Measurements from ENCODE around the gene CDHR5.

CDHR5 gene

DNA sequence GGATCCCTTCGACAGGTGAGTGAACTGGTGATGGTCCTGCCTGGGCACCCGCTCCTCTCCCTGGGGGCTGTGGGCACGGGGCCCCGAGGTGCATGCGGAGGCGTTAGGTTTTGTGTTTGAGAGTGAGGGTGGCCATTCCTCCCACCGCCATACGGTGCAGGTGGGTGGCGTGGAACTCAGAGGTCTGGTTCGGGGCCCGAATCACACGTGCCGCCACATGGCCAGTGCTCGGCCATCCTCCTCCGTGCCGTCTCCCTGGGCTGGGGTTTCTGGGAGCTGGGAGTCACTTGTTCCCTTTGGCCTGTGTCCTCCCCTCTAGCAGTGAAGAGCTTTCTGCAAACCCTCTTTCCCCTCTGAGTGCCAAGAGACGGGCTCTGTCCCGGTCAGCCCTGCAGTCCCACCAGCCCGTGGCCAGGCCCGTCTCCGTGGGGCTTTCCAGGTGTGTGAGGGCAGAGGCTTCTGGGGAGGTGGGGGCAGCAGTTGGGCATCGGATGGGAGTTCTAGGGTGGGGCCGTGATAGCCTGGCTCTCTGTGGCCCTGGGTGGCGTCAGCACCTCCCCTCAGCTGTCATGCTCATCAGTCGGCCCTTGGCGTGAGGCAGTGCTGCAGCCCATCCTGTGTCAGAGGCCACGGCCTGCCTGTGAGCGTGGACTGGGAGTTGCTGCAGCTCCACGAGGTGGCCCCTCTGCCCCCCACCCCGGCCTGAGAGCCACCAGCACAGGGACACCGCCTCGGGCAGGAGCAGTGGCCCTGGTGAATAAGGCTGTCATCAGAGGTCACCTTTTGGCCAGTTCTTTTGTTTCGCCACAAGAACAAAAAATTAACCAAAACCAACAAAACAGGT lies 19.2 kb downstream of the CDHR5 start:
- Histone ChIP-seq H3K9me3 (ENCODE audit: control insufficient read depth in 5 of 5, low read length in 5 of 5) (no peaks in the 10 kb centered on the region), H3K27ac (ENCODE audit: low read depth, low read length) (no peak overlapping the region), H3K36me3 (ENCODE audit: control insufficient read depth in 5 of 5, insufficient read depth in 5 of 5, low read length in 5 of 5) (peaks cover 0 to 97% (median 91%) of the 10 kb centered on the region in 5 donors), H3K4me3 (ENCODE audit: low read depth in 1 of 5, low read length in 5 of 5) (no peak overlapping the region), H3K4me1 (ENCODE audit: control insufficient read depth in 5 of 5, insufficient read depth in 5 of 5, low read length in 5 of 5) (peaks cover 0 to 14% (median 0%) of the 10 kb centered on the region in 5 donors), H3K9ac (ENCODE audit: low read length in 5 of 5) (no peak overlapping the region), H3K27me3 (ENCODE audit: control insufficient read depth in 5 of 5, insufficient read depth in 4 of 5, low read length in 5 of 5) (no peaks in the 10 kb centered on the region)

DNA sequence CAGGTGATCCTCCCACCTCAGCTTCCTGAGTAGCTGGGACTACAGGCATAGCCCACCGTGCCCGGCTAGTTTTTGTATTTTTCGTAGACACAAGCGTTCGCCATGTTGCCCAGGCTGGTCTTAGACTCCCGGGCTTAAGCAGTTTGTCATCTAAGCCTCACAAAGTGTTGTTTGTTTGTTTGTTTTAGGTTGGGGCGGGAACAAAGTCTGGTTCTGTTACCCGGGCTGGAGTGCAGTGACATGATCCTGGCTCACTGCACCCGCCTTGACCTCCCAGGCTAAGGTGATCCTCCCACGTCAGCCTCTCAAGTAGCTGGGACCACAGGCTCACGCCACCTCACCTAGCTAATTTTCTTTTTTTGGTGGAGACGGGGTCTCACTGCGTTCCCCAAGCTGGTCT lies 21.6 kb downstream of the CDHR5 start:
- peaks cover 0 to 94% (median 86%) of the 10 kb centered on the region in 5 donors for H3K36me3 ChIP-seq (ENCODE audit: control insufficient read depth in 5 of 5, insufficient read depth in 5 of 5, low read length in 5 of 5)
- no peak overlapping the region for H3K27ac ChIP-seq (ENCODE audit: low read depth, low read length)
- no peak overlapping the region for H3K4me3 ChIP-seq (ENCODE audit: low read depth in 1 of 5, low read length in 5 of 5)
- H3K9me3 ChIP-seq (ENCODE audit: control insufficient read depth in 5 of 5, low read length in 5 of 5), result no peaks in the 10 kb centered on the region
- H3K27me3 ChIP-seq (ENCODE audit: control insufficient read depth in 5 of 5, insufficient read depth in 4 of 5, low read length in 5 of 5), result no peaks in the 10 kb centered on the region
- no peak overlapping the region for H3K9ac ChIP-seq (ENCODE audit: low read length in 5 of 5)
- peaks cover 0 to 2% (median 0%) of the 10 kb centered on the region in 5 donors for H3K4me1 ChIP-seq (ENCODE audit: control insufficient read depth in 5 of 5, insufficient read depth in 5 of 5, low read length in 5 of 5)

DNA sequence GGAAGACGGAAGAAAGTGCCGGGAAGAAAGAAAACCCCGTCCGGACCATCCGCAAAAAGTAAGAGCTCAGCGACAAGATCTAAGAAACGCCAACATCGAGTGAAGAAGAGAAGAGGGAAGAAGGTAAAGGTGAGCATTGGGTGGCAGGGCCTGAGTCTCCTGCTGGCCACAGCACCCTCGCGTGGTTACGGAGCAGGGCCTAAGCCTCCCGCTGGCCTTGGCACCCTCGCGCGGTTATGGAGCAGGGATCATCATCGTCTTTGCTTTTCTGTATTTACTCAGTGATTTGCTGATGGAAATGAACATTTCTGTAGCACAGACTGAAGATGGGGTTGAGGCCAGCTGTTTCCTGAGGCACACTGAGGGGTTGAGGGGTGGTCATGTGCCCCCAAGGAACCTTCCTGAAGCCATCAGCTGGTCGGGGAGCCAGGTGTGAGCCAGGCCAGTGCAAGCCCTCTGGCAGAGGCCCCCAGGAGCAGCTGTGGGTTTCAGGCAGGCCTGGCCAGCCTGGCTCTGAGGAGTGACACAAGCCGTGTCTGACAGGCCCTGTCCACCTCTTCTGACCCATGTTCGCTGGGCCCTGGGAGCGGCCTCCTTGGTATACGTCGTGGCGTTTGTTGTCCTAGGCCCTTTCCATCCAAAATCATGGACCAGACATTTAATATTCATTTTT lies 23.0 kb downstream of the CDHR5 start:
- no peak overlapping the region for H3K27ac ChIP-seq (ENCODE audit: low read depth, low read length)
- H3K9ac ChIP-seq (ENCODE audit: low read length in 5 of 5), result no peak overlapping the region
- no peaks in the 10 kb centered on the region for H3K27me3 ChIP-seq (ENCODE audit: control insufficient read depth in 5 of 5, insufficient read depth in 4 of 5, low read length in 5 of 5)
- H3K9me3 ChIP-seq (ENCODE audit: control insufficient read depth in 5 of 5, low read length in 5 of 5), result no peaks in the 10 kb centered on the region
- no peak overlapping the region for H3K4me3 ChIP-seq (ENCODE audit: low read depth in 1 of 5, low read length in 5 of 5)
- H3K36me3 ChIP-seq (ENCODE audit: control insufficient read depth in 5 of 5, insufficient read depth in 5 of 5, low read length in 5 of 5), result peaks cover 0 to 92% (median 85%) of the 10 kb centered on the region in 5 donors
- no peaks in the 10 kb centered on the region for H3K4me1 ChIP-seq (ENCODE audit: control insufficient read depth in 5 of 5, insufficient read depth in 5 of 5, low read length in 5 of 5)

DNA sequence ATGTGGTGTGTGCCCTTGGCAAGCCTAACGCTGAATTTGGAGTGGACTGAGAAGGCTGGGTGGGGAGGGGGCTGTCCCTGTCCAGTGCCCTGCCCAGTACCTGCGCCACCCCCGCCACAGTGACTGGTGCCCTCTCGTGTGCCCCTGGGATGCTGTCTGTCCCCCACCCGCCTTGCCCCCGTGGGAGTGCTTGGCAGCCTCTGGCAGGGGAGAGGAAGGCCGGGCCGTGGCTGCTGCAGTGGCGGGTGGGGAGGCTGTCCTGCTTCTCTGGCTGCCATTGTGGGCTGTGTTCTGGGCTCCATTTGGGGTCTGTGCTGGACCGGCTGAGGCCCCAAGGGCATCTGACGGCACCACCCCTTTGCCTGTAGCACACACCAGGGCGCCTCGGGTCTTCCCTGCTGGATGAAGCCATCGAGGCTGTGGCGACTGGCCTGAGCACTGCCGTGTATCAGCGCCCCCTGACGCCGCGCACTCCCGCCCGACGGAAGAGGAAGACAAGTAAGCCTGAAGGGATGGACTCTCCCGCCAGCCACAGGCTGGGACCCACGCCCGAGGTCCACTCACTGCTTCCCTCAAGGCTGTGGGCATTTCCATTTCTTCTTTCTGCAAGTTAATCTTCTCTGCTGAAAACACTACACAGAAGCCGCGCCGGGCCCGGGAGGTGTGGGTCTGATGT lies 26.6 kb downstream of the CDHR5 start:
- Histone ChIP-seq H3K4me3 (ENCODE audit: low read depth in 1 of 5, low read length in 5 of 5) (no peak overlapping the region), H3K9me3 (ENCODE audit: control insufficient read depth in 5 of 5, low read length in 5 of 5) (no peaks in the 10 kb centered on the region), H3K36me3 (ENCODE audit: control insufficient read depth in 5 of 5, insufficient read depth in 5 of 5, low read length in 5 of 5) (peaks cover 0 to 92% (median 84%) of the 10 kb centered on the region in 5 donors), H3K27ac (ENCODE audit: low read depth, low read length) (no peak overlapping the region), H3K27me3 (ENCODE audit: control insufficient read depth in 5 of 5, insufficient read depth in 4 of 5, low read length in 5 of 5) (no peaks in the 10 kb centered on the region), H3K4me1 (ENCODE audit: control insufficient read depth in 5 of 5, insufficient read depth in 5 of 5, low read length in 5 of 5) (no peaks in the 10 kb centered on the region), H3K9ac (ENCODE audit: low read length in 5 of 5) (no peak overlapping the region)

- H3K9ac ChIP-seq (ENCODE audit: low read length in 5 of 5), result no peak overlapping the region
- H3K4me1 ChIP-seq (ENCODE audit: control insufficient read depth in 5 of 5, insufficient read depth in 5 of 5, low read length in 5 of 5), result no peaks in the 10 kb centered on the region
- H3K9me3 ChIP-seq (ENCODE audit: control insufficient read depth in 5 of 5, low read length in 5 of 5), result no peaks in the 10 kb centered on the region
- H3K27me3 ChIP-seq (ENCODE audit: control insufficient read depth in 5 of 5, insufficient read depth in 4 of 5, low read length in 5 of 5), result no peaks in the 10 kb centered on the region
- H3K27ac ChIP-seq (ENCODE audit: low read depth, low read length), result no peak overlapping the region
- H3K36me3 ChIP-seq (ENCODE audit: control insufficient read depth in 5 of 5, insufficient read depth in 5 of 5, low read length in 5 of 5), result peaks cover 0 to 92% (median 86%) of the 10 kb centered on the region in 5 donors
- H3K4me3 ChIP-seq (ENCODE audit: low read depth in 1 of 5, low read length in 5 of 5), result no peak overlapping the region
Observed at GRCh38 chr11:597166-597725, 27.5 kb downstream of the CDHR5 start.

DNA sequence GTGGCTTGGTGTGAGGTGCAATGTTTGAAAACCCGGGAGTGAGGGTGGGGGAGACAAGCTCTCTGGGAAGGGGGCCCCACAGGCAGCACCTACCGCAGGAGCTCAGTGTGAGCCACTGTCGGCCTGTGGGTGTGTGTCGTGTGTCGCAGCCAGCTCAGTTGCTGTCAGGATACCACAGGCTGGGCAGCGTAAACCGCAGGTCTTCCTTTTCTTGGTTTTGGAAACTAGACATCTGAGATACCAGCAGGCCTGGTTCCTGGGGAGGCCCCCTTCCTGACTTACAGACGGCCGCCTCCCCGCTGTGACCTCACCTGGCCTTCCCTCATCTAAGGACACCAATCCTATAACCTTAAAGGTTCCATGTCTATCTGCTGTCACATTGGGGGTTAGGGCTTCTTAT lies 28.4 kb downstream of the CDHR5 start:
- no peaks in the 10 kb centered on the region for H3K9me3 ChIP-seq (ENCODE audit: control insufficient read depth in 5 of 5, low read length in 5 of 5)
- H3K9ac ChIP-seq (ENCODE audit: low read length in 5 of 5), result no peak overlapping the region
- no peaks in the 10 kb centered on the region for H3K4me1 ChIP-seq (ENCODE audit: control insufficient read depth in 5 of 5, insufficient read depth in 5 of 5, low read length in 5 of 5)
- no peak overlapping the region for H3K4me3 ChIP-seq (ENCODE audit: low read depth in 1 of 5, low read length in 5 of 5)
- H3K27ac ChIP-seq (ENCODE audit: low read depth, low read length), result no peak overlapping the region
- H3K27me3 ChIP-seq (ENCODE audit: control insufficient read depth in 5 of 5, insufficient read depth in 4 of 5, low read length in 5 of 5), result no peaks in the 10 kb centered on the region
- peaks cover 0 to 91% (median 83%) of the 10 kb centered on the region in 5 donors for H3K36me3 ChIP-seq (ENCODE audit: control insufficient read depth in 5 of 5, insufficient read depth in 5 of 5, low read length in 5 of 5)

- peaks cover 0 to 94% (median 85%) of the 10 kb centered on the region in 5 donors for H3K36me3 ChIP-seq (ENCODE audit: control insufficient read depth in 5 of 5, insufficient read depth in 5 of 5, low read length in 5 of 5)
Observed at GRCh38 chr11:595400-595799, 29.4 kb downstream of the CDHR5 start.

DNA sequence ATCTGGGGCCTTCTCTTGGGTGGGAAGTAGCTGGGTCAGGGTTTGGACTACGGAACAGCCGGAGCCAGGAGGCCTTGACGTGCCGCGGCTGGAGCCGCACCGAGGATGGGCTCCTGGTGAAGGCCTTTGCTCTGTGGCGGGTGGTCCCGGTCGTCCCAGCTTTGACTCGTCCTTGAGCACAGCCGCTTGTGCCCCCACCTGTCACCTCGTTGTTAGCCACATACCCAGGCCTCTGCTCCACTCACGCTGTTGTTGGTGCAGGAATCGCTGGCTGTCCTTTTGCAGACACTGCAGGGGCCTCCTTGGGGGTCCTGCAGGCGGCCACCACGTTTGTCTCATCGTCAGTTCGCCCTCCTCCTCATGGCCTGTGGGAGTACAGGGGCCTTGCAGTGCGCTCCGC lies 31.4 kb downstream of the CDHR5 start:
- Histone ChIP-seq H3K4me1 (ENCODE audit: control insufficient read depth in 5 of 5, insufficient read depth in 5 of 5, low read length in 5 of 5) (no peaks in the 10 kb centered on the region), H3K9ac (ENCODE audit: low read length in 5 of 5) (no peak overlapping the region), H3K9me3 (ENCODE audit: control insufficient read depth in 5 of 5, low read length in 5 of 5) (no peaks in the 10 kb centered on the region), H3K27me3 (ENCODE audit: control insufficient read depth in 5 of 5, insufficient read depth in 4 of 5, low read length in 5 of 5) (no peaks in the 10 kb centered on the region), H3K27ac (ENCODE audit: low read depth, low read length) (no peak overlapping the region), H3K36me3 (ENCODE audit: control insufficient read depth in 5 of 5, insufficient read depth in 5 of 5, low read length in 5 of 5) (peaks cover 0 to 93% (median 85%) of the 10 kb centered on the region in 5 donors), H3K4me3 (ENCODE audit: low read depth in 1 of 5, low read length in 5 of 5) (no peak overlapping the region)

More at GRCh38 chr11:595400-595799, 29.4 kb downstream of the CDHR5 start:
- Histone ChIP-seq H3K4me3 (ENCODE audit: low read depth in 1 of 5, low read length in 5 of 5) (no peak overlapping the region), H3K27me3 (ENCODE audit: control insufficient read depth in 5 of 5, insufficient read depth in 4 of 5, low read length in 5 of 5) (no peaks in the 10 kb centered on the region), H3K9ac (ENCODE audit: low read length in 5 of 5) (no peak overlapping the region), H3K9me3 (ENCODE audit: control insufficient read depth in 5 of 5, low read length in 5 of 5) (no peaks in the 10 kb centered on the region), H3K27ac (ENCODE audit: low read depth, low read length) (no peak overlapping the region), H3K4me1 (ENCODE audit: control insufficient read depth in 5 of 5, insufficient read depth in 5 of 5, low read length in 5 of 5) (no peaks in the 10 kb centered on the region)

GRCh38 chr11:592918-593317 lies 31.8 kb downstream of the CDHR5 start:
- no peak overlapping the region for H3K4me3 ChIP-seq (ENCODE audit: low read depth in 1 of 5, low read length in 5 of 5)
- H3K27ac ChIP-seq (ENCODE audit: low read depth, low read length), result no peak overlapping the region
- H3K36me3 ChIP-seq (ENCODE audit: control insufficient read depth in 5 of 5, insufficient read depth in 5 of 5, low read length in 5 of 5), result peaks cover 0 to 93% (median 82%) of the 10 kb centered on the region in 5 donors
- peaks cover 0 to 2% (median 0%) of the 10 kb centered on the region in 5 donors for H3K4me1 ChIP-seq (ENCODE audit: control insufficient read depth in 5 of 5, insufficient read depth in 5 of 5, low read length in 5 of 5)
- no peaks in the 10 kb centered on the region for H3K27me3 ChIP-seq (ENCODE audit: control insufficient read depth in 5 of 5, insufficient read depth in 4 of 5, low read length in 5 of 5)
- no peak overlapping the region for H3K9ac ChIP-seq (ENCODE audit: low read length in 5 of 5)
- H3K9me3 ChIP-seq (ENCODE audit: control insufficient read depth in 5 of 5, low read length in 5 of 5), result no peaks in the 10 kb centered on the region

Measured in subcutaneous abdominal adipose tissue (tissue), 5 donors.